Pons (tissue), 1 donor: ENCODE results near the gene LKAAEAR1.

Source experiments
- DNase-seq: peaks from one replicate; pipeline ENCODE4 v3.0.0-alpha.2; 2016; ENCODE audit warnings: low spot score

The LKAAEAR1 gene

GRCh38 chr20:64078934-64079272 lies 5.3 kb downstream of the LKAAEAR1 start:
- no peak for DNase-seq

GRCh38 chr20:64077876-64078551 lies 6.2 kb downstream of the LKAAEAR1 start:
- DNase-seq = no peak

- DNase-seq = no peak
Measured at GRCh38 chr20:64077541-64077875, 6.7 kb downstream of the LKAAEAR1 start.

- peak; percentile 52 for DNase-seq
Measured at GRCh38 chr20:64077094-64077493, 7.1 kb downstream of the LKAAEAR1 start.

GRCh38 chr20:64076061-64076997 lies 7.9 kb downstream of the LKAAEAR1 start:
- DNase-seq = no peak

GRCh38 chr20:64075556-64075955 lies 8.6 kb downstream of the LKAAEAR1 start:
- no peak for DNase-seq

- DNase-seq = no peak
Measured at GRCh38 chr20:64074963-64075362, 9.2 kb downstream of the LKAAEAR1 start.

GRCh38 chr20:64074184-64074789 lies 9.9 kb downstream of the LKAAEAR1 start:
- no peak for DNase-seq

GRCh38 chr20:64073476-64074183 lies 10.6 kb downstream of the LKAAEAR1 start:
- DNase-seq = no peak

GRCh38 chr20:64072498-64073063 lies 11.6 kb downstream of the LKAAEAR1 start:
- DNase-seq = no peak

GRCh38 chr20:64071341-64072332 lies 12.6 kb downstream of the LKAAEAR1 start:
- no peak for DNase-seq

- DNase-seq = no peak
Measured at GRCh38 chr20:64070244-64070993, 13.8 kb downstream of the LKAAEAR1 start.

- no peak for DNase-seq
Measured at GRCh38 chr20:64069614-64070243, 14.5 kb downstream of the LKAAEAR1 start.

GRCh38 chr20:64069209-64069613 lies 15.0 kb downstream of the LKAAEAR1 start:
- no peak for DNase-seq

GRCh38 chr20:64068386-64069208 lies 15.6 kb downstream of the LKAAEAR1 start:
- no peak for DNase-seq

- DNase-seq = no peak
Measured at GRCh38 chr20:64067733-64068307, 16.4 kb downstream of the LKAAEAR1 start.

- no peak for DNase-seq
Measured at GRCh38 chr20:64067005-64067632, 17.1 kb downstream of the LKAAEAR1 start.

- no peak for DNase-seq
Measured at GRCh38 chr20:64065974-64066343, 18.2 kb downstream of the LKAAEAR1 start.
